ENCODE results near the gene AMDHD2.

The AMDHD2 gene

DNA sequence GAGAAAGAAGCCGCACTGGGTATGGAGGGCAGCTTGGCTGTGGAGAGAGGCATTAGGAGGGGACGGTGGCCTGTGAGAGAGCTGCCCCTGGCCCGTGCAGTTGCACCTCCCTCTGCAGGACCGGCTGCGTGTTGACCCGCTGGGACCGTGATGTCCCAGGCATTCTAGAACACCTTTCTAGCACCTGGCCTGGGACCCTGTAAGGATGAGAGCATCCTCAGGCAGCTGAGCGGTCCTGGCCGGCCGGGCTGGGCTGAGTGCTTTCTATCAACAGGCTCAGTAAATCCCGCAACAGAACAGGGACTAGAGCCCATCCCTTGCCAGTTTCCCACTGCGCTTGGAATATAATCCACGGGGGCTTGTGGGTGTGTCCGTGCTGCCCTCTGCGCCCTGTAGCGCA lies 30.6 kb upstream of the AMDHD2 start:
- DNase-seq (ENCODE audit: low read depth), result no peak
- no peak overlapping the region for H3K4me3 ChIP-seq (replicated peaks; ENCODE audit: low read depth, low read length)
- TF ChIP-seq, protein P1, sequence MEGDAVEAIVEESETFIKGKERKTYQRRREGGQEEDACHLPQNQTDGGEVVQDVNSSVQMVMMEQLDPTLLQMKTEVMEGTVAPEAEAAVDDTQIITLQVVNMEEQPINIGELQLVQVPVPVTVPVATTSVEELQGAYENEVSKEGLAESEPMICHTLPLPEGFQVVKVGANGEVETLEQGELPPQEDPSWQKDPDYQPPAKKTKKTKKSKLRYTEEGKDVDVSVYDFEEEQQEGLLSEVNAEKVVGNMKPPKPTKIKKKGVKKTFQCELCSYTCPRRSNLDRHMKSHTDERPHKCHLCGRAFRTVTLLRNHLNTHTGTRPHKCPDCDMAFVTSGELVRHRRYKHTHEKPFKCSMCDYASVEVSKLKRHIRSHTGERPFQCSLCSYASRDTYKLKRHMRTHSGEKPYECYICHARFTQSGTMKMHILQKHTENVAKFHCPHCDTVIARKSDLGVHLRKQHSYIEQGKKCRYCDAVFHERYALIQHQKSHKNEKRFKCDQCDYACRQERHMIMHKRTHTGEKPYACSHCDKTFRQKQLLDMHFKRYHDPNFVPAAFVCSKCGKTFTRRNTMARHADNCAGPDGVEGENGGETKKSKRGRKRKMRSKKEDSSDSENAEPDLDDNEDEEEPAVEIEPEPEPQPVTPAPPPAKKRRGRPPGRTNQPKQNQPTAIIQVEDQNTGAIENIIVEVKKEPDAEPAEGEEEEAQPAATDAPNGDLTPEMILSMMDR (IDR thresholded peaks at IDR 0.05; ENCODE audit: low read length, missing control alignments), result no peak

DNA sequence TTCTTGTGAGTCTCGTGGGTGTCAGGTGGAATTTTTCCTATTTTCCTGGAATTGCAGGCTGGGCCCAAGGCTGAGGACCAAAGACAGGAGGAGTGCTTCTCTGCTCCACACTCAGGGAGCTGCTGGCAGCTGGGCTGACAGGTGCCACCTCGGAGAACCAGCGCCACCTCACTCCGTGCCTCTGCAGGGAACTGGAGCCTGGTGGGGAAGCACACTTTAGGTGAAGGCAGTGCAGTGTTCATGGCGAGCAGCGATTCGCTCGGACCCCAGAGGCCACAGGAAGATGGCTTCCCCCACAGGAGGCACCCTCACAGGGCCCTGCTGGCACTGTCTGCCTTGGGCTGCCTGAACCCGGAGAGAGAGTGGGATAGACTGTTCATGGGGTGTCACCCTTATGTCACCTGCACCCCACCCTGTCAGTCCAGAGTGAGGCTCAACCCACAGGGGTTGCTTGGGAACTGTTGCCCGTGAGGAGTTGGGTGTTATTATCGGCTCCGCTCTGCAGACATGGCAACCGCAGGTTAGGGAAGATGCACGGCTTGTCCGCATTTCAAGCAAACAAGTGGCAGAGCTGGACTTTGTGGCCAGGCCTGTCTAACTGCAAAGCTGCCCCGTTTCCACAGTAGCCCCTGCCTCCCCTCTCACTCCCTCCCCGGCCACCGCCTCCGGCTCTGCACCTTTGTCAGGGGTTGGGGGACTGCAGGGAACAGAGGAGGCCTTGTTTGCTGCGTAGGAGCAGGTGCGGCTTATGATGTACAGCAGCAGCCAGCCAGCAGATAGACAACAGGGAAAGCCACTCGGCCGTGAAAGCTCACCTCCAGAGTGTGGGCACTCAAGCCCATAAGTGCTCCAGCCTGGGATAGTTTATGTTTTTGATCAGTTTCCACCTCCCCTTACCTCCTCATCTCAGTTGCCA lies 29.7 kb upstream of the AMDHD2 start:
- H3K4me3 ChIP-seq (replicated peaks; ENCODE audit: low read depth, low read length), result no peak overlapping the region
- no peak for DNase-seq (ENCODE audit: low read depth)
- TF ChIP-seq, protein P1 (IDR thresholded peaks at IDR 0.05; ENCODE audit: low read length, missing control alignments), result no peak

DNA sequence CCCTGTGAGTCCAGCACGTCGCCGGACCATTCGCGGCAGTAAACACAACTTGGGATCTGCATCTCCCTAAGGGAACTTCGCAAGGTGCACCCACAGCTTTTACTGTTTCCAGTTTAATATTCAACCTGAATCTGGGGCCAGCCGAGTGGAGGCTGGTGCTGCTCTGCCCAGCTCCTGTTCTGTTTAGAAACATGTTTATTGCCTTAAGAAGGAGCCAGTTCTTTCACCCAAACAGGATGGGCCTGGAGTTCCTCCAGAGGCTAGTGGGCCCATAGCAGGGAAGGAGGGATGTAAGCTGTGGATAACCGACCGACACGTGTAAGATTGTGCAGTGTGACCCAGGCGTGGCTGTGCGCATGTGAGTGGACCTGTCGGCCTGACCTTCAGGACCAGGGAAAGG lies 27.9 kb upstream of the AMDHD2 start:
- no peak overlapping the region for H3K4me3 ChIP-seq (replicated peaks; ENCODE audit: low read depth, low read length)
- no peak for DNase-seq (ENCODE audit: low read depth)
- TF ChIP-seq, protein P1 (IDR thresholded peaks at IDR 0.05; ENCODE audit: low read length, missing control alignments), result no peak

DNA sequence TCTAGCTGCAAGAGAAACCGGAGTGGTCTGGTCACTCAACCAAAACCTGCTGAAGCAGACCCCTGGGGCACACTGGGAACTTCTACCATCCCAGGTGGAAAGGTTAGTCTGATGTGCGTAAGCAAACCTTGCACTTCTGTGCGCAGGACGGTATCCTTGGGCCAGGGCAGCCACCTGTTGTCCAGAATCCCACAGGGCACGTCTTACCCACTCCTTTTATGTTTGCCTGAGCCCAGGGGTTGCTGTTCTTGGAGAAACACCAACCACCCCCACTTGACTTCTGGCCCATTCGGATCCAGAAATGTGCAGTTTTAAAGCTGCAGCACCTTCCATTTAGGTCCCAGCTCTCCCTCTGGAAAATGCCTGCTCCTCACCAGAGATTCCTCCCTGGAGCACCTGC lies 26.6 kb upstream of the AMDHD2 start:
- TF ChIP-seq, protein P1 (IDR thresholded peaks at IDR 0.05; ENCODE audit: low read length, missing control alignments), result no peak
- H3K4me3 ChIP-seq (replicated peaks; ENCODE audit: low read depth, low read length), result no peak overlapping the region
- DNase-seq (ENCODE audit: low read depth), result no peak

DNA sequence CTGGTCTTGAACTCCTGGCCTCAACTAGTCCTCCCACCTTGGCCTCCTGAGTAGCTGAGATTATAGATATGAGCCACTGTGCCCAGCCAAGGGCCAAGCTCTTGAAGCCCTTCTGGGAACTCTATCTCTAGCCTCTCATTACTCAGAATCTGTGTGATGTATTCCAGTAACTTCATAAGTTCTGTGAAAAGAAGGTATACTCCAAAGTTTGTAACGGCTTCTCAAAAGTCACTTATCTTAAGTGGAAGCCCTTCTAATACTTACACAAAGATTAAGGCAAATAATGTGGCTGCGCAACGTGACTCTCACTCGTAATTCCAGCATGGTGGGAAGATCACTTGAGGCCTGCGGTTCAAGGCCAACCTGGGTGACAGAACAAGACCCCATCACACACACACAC lies 25.6 kb upstream of the AMDHD2 start:
- no peak overlapping the region for H3K4me3 ChIP-seq (replicated peaks; ENCODE audit: low read depth, low read length)
- TF ChIP-seq, protein P1 (IDR thresholded peaks at IDR 0.05; ENCODE audit: low read length, missing control alignments), result no peak
- DNase-seq (ENCODE audit: low read depth), result no peak

DNA sequence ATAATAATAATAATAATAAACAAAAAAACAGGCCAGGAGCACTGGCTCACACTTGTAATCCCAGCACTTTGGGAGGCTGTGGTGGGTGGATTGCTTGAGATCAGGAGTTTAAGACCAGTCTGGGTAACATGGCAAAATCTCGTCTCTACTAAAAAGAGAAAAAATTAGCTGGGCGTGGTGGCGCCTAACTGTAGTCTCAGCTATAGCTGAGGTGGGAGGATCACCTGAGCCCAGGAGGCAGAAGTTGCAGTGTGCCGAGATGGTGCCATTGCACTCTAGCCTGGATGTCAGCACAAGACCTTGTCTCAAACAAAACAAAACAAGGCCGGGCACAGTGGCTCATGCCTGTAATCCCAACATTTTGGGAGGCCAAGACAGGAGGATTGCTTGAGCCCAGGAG lies 25.1 kb upstream of the AMDHD2 start:
- no peak for DNase-seq (ENCODE audit: low read depth)
- TF ChIP-seq, protein P1 (IDR thresholded peaks at IDR 0.05; ENCODE audit: low read length, missing control alignments), result no peak
- no peak overlapping the region for H3K4me3 ChIP-seq (replicated peaks; ENCODE audit: low read depth, low read length)

All from fibroblast of pulmonary artery (primary cell).